GM12892 (cell line): ENCODE results near the gene ZNF431.

Experiments used
- POLR2A ChIP-seq: IDR thresholded peaks from 2 replicates; pipeline ENCODE4 v1.6.1; 2011; ENCODE audit warnings: low read depth, low read length, control low read depth
- POLR2AphosphoS5 ChIP-seq: IDR thresholded peaks from 2 replicates; pipeline ENCODE4 v1.6.1; 2011; ENCODE audit warnings: low read depth, low read length, control low read depth
- TAF1 ChIP-seq: IDR thresholded peaks from 2 replicates; pipeline ENCODE4 v1.6.1; 2011; ENCODE audit warnings: low read depth, mild to moderate bottlenecking, control low read depth, low read length, borderline replicate concordance

GRCh38 chr19:21202865-21203494, 61.1 kb downstream of the ZNF431 start:
- TF ChIP-seq POLR2A, result no peak
- no peak for TF ChIP-seq TAF1
- TF ChIP-seq POLR2AphosphoS5, result no peak
